GM10248 (cell line): ENCODE results near the gene DTX1.

Experiments used
- CTCF ChIA-PET: fragments of 300-600 bp; sonication (Branson Sonifier 250); formaldehyde crosslinking; extraction: SDS; loops from one replicate; lab custom pipeline; 2021; ENCODE audit warnings: antibody characterized with exemption; lab: Yijun Ruan, JAX
- POLR2A ChIA-PET: fragments of 350-650 bp; sonication (Branson Sonifier 250); formaldehyde crosslinking; extraction: SDS; loops from one replicate; lab custom pipeline; 2020; ENCODE audit warnings: antibody characterized with exemption; lab: Yijun Ruan, JAX
- DNase-seq: peaks from one replicate; pipeline ENCODE4 v3.0.0; 2012; ENCODE audit errors: extremely low spot score
- CTCF ChIP-seq: IDR thresholded peaks from 2 replicates; pipeline ENCODE4 v1.5.1; 2012; ENCODE audit warnings: mild to moderate bottlenecking, low read depth; ENCODE audit errors: extremely low read depth, missing control alignments, control extremely low read depth

DTX1 gene

GRCh38 chr12:113108308-113108707, 51.8 kb downstream of the DTX1 start:
- DNase-seq: no peak
- ChIA-PET CTCF (interaction anchor here (3.2 kb wide), 1 partner anchor 65 kb away, joined by 15 read pairs; no protein-coding TSS in a partner anchor), POLR2A (no interaction called here)
- no peak for TF ChIP-seq CTCF

- TF ChIP-seq CTCF: no peak
- POLR2A ChIA-PET: no interaction called here
- DNase-seq: no peak
- CTCF ChIA-PET: interaction anchor here (0.8 to 3.2 kb wide), 4 partner anchors 11 to 64 kb away, joined by 3 to 15 read pairs (median 6); no protein-coding TSS in a partner anchor
Observed at GRCh38 chr12:113109360-113109759, 52.8 kb downstream of the DTX1 start.

GRCh38 chr12:113109872-113110599, 53.5 kb downstream of the DTX1 start:
- no peak for DNase-seq
- ChIA-PET CTCF (interaction anchor here (0.8 to 3.2 kb wide), 6 partner anchors 9 to 64 kb away, joined by 3 to 15 read pairs (median 4); no protein-coding TSS in a partner anchor), POLR2A (interaction anchor here (0.6 kb wide), 1 partner anchor 53 kb away, joined by 3 read pairs; no protein-coding TSS in a partner anchor)
- TF ChIP-seq CTCF: no peak

GRCh38 chr12:113111247-113111646, 54.7 kb downstream of the DTX1 start:
- CTCF ChIA-PET: interaction anchor here (0.8 to 2.0 kb wide), 4 partner anchors 10 to 63 kb away, joined by 3 to 8 read pairs (median 4); no protein-coding TSS in a partner anchor
- TF ChIP-seq CTCF: no peak
- POLR2A ChIA-PET: interaction anchor here (0.6 to 0.7 kb wide), 2 partner anchors 47 to 53 kb away, joined by 3 read pairs; no protein-coding TSS in a partner anchor

GRCh38 chr12:113112043-113112899, 55.7 kb downstream of the DTX1 start:
- ChIA-PET POLR2A (no interaction called here), CTCF (interaction anchor here (2.9 kb wide), 1 partner anchor 13 kb away, joined by 14 read pairs; no protein-coding TSS in a partner anchor)

More at GRCh38 chr12:113111247-113111646, 54.7 kb downstream of the DTX1 start:
- DNase-seq: no peak

More at GRCh38 chr12:113112043-113112899, 55.7 kb downstream of the DTX1 start:
- no peak for TF ChIP-seq CTCF
- no peak for DNase-seq
